GM19328 (cell line): ENCODE data around the gene TLR7.

Experiments used
- ATAC-seq: cut with Tn5 transposase; IDR thresholded peaks from one replicate; pipeline ENCODE4 v1.9.1; 2021; ENCODE audit warnings: mild to moderate bottlenecking, moderate library complexity; ENCODE audit not compliant: unreplicated experiment

The TLR7 gene

GRCh38 chrX:12890467-12890866 is 23.6 kb downstream of the TLR7 start:
- ATAC-seq = peak; percentile 54

- ATAC-seq = no peak
Observed at GRCh38 chrX:12891171-12891570, 24.3 kb downstream of the TLR7 start.

GRCh38 chrX:12891915-12892506 is 25.1 kb downstream of the TLR7 start:
- ATAC-seq = peak; percentile 47

- ATAC-seq = no peak
Observed at GRCh38 chrX:12892716-12893115, 25.8 kb downstream of the TLR7 start.

- ATAC-seq = no peak
Observed at GRCh38 chrX:12894074-12895030, 27.5 kb downstream of the TLR7 start.

- ATAC-seq = no peak
Observed at GRCh38 chrX:12895866-12896265, 29.0 kb downstream of the TLR7 start.

- ATAC-seq = no peak
Observed at GRCh38 chrX:12896935-12897334, 30.1 kb downstream of the TLR7 start.

GRCh38 chrX:12898073-12898472 is 31.2 kb downstream of the TLR7 start:
- ATAC-seq = no peak

GRCh38 chrX:12899506-12899905 is 32.6 kb downstream of the TLR7 start:
- no peak for ATAC-seq

- no peak for ATAC-seq
Observed at GRCh38 chrX:12901486-12901885, 34.6 kb downstream of the TLR7 start.

GRCh38 chrX:12903646-12904045 is 36.8 kb downstream of the TLR7 start:
- ATAC-seq = no peak

GRCh38 chrX:12906046-12906761 is 39.3 kb downstream of the TLR7 start, which contains the start of gene TLR8:
Gene TLR8, plus strand, starts transcription at chrX:12906620. Its CDS starts 87 bp downstream, at chrX:12906707.
- no peak for ATAC-seq

GRCh38 chrX:12910423-12911121 is 43.7 kb downstream of the TLR7 start:
- ATAC-seq = no peak

GRCh38 chrX:12911122-12911470 is 44.2 kb downstream of the TLR7 start:
- ATAC-seq = no peak

GRCh38 chrX:12912791-12913482 is 46.1 kb downstream of the TLR7 start:
- no peak for ATAC-seq

- ATAC-seq = no peak
Observed at GRCh38 chrX:12917753-12918152, 50.9 kb downstream of the TLR7 start.

GRCh38 chrX:12919051-12919450 is 52.2 kb downstream of the TLR7 start:
- no peak for ATAC-seq

- no peak for ATAC-seq
Observed at GRCh38 chrX:12919620-12920019, 52.7 kb downstream of the TLR7 start.

GRCh38 chrX:12920990-12921389 is 54.1 kb downstream of the TLR7 start:
- no peak for ATAC-seq

- no peak for ATAC-seq
Observed at GRCh38 chrX:12921886-12922598, 55.2 kb downstream of the TLR7 start.
